Activated CD4-positive, CD25-positive, alpha-beta regulatory T cell (primary cell): ENCODE data around the gene SYT2.

Source experiments
- DNase-seq, 4 experiments: peaks; one replicate each; lab custom pipeline; 2025; lab: John Stamatoyannopoulos, UW

Gene SYT2

DNA sequence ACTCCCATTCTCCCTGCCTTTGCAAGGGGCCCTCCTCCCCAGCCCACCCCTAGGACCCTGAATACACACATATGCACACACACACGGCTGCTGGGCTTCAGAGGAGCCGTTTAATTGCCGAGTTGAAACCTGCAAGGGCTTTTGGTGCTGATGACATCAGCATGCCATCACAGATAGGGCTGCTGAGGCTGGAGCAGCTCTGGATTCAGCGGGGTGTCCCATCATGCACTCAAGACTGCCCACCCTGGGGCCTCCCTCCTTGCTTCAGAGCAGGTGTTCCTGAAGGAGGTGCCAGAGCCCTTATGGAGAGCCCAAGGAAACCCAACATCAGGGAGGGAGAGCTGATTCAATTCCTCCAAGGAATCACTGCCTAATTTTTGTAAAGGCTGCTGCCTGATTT lies 5.7 kb downstream of the SYT2 start:
- DNase-seq = no peak

DNA sequence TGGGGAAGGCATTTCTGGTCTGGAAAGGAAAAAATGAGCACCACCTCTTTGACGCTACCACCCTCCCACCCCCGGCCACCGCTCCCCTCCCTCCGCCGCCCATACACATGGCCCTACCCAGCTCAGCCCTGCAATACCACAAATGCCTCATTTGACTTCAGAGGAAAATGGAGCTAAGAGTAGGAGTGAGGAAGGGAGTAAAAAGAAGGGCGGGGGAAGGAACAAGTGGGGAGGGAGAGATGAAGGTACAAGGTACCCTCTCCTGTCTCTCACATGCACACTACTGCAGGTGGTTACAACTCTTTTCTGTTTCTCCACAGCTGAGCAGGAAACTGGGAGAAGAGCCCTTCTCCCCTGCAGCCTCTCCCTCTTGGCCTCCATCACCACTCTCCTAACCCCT lies 7.1 kb downstream of the SYT2 start:
- DNase-seq = no peak

DNA sequence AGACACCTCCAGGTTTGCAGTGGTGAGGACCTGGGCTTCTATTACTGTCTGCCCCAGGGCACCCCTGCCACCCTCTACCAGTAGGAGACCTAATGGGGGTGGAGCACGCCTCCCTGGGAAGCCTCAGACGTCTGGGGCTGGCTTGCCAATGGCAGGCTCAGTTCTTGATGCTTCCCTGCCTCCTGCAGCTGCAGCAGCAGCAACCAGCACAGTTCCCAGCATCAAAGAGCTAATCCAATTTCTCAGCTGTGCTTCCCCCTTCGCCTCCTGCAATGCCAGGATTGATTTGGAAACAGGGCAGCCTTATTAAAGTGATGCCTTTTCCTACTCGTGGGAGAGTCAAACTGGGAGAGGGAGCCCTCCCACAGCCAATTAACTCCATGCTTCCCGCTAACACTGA lies 8.2 kb downstream of the SYT2 start:
- no peak for DNase-seq

DNA sequence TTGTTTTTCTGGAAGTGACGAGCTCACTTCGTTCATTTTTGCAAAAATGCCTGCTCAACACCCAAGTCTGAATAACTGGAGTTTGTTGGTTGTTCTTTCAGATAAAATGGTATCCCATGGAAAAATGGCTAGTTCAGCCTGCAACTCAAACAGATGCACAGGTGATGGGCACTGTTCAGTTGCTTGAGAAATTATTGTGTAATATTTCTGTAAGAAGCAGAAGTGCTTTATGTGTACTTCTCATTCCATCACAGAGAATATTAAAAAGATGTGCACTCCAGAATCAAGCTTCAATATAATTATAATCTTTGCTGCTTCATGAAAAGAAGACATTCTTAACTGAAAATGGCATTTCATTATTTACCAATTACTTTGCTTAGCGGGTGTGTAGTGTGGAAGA lies 9.1 kb downstream of the SYT2 start:
- DNase-seq = no peak

DNA sequence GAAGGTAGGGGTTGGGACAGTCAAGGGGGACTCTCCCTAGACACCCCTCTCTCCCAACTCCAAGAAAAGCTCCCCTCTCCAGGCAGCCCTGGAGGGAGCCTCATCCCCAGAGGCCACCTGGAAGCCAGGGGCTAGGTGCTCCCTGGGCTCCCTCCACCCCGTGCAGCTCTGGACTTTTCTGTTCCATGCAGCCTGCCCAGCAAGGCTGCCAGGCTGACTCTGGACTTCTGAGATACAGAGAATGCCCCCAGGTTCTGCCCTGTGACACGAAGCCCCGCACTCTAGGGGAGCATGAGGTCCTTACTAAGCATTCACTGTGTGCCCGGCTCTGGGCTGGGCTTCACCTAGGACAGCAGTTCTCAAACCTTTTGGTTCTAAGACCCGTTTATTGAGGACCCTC lies 10.2 kb downstream of the SYT2 start:
- DNase-seq = no peak

DNA sequence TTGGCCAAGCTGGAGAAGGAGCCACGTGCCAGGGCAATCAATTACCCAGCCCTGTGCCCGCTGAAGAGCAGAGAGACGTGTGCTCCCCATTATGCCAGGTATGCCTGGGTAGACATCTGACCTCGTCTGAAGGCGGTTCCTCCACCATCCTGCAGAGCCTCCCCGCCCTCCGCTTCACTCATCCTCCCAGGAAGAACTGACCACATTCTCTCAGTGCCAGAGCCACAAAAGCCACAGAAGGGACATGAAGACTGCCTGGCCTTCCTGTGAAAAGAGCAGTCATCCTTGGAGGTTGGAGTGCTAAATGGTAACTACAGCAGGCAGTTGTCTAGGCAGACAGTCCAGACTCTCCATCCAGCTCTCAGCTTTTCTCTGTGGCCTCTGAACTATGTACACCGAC lies 12.0 kb downstream of the SYT2 start:
- DNase-seq = no peak

DNA sequence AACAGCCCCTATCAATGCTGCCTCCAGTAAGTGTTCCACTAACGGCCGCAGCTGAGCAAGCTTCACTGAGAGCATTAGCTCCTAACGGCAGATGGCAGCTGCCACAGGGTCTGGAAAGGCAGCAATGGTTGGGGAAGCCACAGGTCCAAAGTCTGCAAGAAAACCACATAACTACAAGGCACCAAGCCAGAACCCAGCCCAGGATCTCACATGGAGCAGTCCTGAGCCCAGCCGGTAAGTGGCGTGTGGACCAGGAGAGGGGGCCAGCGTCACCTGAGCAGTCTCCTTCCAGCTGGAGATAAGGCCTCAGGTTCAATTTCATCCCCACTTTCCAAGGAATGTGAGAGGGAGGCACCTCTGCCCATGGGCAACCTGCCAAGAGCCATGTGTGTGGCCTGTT lies 13.2 kb downstream of the SYT2 start:
- no peak for DNase-seq

DNA sequence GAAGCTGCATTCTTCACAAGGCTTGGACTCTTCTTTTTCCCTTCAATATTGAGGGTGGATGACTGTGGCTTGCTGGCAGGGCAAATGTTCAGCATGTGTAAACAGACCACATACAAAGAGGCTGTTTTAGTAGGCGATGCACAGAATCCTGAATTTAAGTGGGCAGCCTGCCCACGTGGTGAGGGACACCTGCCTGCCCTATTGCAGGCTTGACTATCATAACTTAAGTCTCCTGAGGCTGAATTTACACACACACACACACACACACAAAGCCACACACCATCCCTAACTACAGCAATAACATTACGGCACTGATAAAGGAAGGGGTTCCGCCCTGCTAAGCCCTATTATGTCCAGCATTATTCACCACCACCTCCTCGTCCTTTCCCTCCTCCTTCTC lies 15.9 kb downstream of the SYT2 start:
- no peak for DNase-seq

DNA sequence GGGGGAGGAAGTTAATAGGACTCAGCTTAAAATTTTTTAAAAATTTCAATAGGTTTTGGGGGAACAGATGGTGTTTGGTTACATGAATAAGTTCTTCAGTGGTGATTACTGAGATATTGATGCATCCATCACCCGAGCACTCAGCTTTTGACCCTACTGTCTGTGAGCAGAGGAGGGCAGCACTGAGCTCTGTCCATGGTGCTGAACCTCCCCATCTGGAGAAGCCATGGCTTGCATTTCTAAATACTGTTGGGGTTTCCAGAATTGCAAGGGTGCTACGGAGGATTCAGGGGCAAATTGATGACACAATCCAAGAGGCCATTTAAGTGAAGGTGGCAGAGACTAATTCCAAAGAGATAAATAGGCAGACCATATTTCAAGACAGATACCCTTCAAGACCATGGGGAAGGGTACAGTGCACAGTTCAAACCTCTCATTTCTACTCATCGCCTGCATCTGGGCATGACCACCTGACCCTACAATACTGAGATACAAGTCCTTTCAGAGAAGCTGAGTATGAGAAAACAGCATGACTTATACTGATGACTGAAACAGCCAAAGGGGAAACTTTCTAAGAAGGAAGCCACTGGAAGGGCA lies 17.2 kb downstream of the SYT2 start:
- DNase-seq = peak; percentile 22 to 38 (median 31)

DNA sequence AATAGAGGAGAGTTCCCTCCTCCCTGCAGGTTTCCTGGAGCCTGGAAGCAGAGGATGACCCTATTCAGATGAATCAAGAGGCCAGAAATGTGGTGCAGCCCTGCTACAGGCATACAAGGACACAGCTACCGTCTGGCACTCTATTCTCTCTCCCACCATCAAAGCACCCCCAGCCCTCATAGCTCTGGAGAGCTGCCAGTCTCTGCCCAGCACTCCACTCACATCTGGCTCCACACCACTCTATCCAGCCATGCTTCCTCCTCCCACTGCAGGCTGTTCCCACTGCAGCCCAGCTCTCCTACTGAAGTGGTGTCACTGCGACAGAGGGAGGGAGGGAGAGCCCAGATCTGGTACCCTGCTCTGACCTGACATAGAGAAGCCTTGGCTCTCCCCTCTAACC lies 18.4 kb downstream of the SYT2 start:
- DNase-seq = no peak

DNA sequence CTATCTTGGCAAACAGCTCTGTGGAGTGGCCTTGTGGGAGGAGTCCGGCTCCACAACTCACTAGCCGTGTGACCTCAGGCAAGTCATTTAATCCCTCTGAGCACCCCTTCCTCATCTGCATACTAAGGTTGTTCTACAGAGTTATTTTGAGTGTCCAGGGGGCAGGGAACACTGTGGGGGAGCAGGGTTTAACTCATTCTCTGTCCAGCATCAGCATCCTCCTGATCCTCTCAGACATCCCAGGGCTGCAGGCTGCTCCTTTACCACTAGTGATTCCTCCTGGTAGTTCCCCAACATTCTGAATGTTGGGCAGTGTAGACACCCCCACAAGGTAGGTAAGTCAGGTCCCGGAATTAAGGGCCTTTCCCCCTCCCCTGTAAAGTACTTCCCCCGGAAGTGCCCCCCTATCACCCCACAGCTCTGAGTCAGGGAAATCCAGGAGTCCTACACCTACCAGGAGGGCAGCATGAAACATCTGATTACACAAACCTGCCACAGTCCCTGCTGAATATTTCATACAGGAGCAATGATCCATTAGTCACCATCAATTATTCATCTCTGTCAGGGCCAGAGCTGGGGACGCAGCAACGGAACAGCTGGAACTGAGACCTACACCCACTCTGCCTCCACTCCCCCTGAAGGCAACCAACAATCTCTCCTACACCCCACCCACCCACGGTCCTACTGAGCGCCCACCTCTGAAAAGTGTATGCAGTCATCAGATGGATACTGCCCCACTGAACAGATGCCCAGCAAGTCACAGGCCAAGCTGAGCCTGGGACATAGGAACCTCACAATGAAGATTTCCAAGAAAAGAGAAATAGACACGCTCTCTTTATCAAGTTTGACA lies 20.5 kb downstream of the SYT2 start:
- DNase-seq = no peak

DNA sequence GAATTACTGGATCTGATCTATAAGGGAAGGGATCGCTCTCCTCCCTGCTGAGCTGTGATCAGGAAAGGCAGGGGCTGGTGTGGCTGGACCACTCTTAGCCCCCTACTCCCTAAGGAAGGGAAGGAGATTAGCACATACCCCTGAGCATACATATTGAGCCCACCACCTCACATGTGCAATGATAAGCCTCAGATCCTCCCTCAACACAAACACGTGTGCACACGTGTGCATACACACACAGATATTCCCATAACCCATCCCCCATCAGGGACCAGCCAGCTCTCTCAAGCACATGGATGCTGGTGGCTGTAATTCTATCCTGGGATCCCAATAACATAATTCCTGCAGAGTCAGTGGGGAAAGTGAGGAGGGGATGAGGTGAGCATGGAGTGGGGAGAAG lies 21.2 kb downstream of the SYT2 start:
- DNase-seq = no peak

DNA sequence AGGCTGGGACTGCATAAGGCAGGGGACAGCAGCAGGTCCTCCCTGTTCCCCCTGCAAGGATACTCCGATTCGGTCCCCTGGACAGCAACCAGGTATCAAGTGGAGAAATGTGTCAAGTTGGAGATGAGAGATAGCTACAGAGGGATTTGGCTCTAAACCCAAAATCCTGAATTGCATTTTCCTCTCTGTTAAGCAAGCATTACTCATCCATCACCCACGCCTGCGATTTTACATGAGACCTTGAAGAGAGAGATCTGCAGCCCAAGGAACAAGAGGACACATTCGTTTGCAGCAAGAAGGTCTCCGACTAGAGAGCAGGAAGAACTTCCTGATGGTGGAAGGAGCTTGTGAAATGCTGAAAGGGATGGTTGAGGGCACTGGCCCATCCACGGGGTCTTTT lies 21.9 kb downstream of the SYT2 start:
- DNase-seq = no peak

DNA sequence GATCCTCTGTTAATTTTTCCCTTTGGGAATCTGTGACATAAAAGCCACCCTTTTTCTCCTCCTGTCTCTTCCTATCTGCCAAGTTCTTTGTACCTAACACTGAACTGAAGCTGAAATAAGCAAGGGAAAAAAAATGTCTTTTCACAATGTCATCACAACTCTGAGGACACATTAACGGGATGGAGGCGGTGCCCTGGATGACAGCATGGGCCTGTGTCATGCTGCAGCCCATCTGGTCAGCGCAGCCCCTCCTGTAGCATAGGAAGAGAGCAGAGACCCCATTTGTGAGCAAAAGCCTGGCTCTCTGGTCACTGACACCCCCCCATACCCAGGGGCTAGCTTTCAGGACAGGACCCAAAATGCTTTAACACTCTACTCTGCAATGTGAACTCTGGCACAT lies 22.5 kb downstream of the SYT2 start:
- no peak for DNase-seq

DNA sequence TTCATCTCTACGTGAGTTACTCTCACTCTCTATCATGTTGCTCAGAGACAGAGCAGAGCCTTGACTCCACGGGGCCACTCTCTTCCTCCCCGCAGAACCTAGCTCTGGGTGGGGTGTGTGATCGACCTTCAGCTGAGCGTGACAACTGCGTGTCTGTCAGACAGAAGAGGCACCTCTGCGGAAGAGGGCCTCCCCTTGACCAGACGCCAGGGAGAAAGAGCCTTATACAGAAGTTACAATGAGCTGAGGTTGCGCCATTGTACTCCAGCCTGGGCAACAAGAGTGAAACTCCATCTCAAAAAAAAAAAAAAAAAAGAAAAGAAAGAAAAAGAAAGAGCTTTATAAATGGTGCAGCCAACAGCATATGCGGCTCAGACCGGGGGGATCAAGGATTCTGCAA lies 22.9 kb downstream of the SYT2 start:
- DNase-seq = no peak

DNA sequence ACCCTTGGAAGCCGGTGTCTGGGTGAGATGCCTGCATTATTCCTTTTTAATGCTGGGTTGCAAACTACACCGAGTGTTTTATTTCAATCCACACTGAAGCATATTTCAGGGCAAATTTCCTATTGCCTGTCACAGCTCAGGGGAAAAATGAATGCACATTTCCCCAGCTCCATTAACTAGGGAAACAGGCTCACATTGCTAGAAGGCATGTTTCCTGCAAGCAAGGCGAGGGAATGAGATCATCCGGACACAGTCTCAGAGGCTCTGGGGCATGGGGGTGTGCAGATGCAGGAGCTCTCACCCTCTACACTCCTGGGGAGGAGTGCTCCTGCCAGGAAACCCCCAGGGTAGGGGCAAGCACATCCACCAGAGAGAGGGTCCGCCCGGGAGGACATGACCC lies 24.6 kb downstream of the SYT2 start:
- no peak for DNase-seq

DNA sequence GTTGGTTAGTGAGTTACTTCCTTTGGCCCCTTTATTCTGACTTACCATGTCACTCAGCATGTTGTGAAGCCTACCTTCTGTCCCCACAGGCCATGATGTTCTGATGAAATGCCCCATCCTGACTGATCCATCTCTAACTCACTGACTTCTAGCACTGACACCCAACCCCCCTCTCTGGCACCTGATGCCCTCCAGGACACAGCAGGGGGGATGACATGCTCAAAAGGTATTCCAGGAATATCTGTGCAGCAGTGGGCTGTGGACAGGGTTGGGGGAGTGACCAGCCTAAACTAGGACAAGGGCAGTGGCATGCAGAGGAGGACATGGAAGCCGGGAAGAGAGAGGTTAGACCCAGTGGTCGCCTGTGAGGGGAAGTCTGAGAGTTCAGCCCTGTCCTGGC lies 25.5 kb downstream of the SYT2 start:
- DNase-seq = no peak

DNA sequence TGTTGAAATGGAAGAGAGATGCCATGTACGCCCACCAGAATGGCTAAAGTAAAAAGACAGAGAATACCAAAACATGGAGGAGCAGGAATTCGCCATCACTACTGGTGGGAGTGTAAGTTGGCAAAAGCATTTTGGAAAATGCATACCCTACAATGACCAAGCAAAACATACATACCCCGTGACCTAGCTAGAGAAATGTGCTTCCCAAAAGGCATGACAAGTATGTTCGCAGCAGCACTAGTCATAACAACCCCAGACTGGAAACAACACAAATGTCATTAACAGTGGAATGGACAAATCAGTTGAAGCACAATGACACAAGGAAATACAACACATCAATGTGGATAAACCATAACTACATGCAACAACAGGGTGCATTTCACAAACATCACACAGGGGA lies 27.2 kb downstream of the SYT2 start:
- DNase-seq = no peak

DNA sequence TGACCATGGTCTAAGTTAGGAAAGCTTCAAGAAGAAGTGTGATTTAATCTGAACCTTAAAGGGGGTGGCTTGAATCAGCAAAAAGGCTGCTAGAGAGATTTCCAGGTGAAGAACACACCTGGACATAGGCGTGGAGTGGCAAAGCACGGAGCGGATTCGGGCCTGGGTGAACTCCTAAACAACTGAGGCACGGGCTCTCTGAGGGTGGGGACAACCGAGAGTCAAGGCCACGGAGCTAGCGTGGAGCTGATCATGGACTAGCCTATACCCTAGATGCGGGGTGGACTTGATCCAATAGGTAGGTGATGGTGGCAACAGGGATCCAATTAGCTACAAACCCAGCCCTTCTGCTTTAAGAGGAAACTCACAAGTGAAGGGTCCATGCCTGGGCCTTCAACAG lies 27.8 kb downstream of the SYT2 start:
- no peak for DNase-seq

DNA sequence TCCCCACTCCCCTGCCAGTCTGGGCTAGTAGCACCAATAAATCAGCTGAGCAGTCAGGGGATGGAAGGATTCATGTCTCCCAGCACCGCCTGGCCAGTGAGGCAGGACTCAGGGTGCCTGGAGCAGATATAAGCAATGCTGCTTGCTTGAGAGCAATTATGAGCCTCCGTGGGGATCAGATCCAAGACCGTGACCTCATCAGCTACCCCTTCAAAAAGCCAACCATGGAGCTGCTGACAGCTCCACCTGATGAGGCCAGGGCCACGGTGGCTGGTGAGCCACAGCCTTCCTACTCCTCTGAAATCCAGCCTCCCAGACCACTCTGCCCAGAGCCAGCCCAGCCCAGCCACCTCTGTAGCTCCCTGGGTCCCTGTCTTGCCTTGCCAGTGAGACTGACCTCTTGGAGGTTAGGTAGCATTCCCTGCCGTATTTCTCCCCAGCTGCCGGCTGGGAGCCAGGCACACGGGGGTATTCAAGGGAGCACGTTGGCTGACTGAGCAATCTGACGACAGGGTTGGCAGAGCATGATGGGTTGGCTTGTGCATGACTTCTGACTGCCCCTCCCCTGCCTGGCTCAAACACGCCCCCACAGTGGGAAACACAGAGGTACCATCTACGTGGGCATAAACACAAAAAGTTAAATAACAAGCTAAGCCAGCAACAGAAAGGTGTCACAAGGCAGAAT lies 28.4 kb downstream of the SYT2 start:
- no peak for DNase-seq

DNA sequence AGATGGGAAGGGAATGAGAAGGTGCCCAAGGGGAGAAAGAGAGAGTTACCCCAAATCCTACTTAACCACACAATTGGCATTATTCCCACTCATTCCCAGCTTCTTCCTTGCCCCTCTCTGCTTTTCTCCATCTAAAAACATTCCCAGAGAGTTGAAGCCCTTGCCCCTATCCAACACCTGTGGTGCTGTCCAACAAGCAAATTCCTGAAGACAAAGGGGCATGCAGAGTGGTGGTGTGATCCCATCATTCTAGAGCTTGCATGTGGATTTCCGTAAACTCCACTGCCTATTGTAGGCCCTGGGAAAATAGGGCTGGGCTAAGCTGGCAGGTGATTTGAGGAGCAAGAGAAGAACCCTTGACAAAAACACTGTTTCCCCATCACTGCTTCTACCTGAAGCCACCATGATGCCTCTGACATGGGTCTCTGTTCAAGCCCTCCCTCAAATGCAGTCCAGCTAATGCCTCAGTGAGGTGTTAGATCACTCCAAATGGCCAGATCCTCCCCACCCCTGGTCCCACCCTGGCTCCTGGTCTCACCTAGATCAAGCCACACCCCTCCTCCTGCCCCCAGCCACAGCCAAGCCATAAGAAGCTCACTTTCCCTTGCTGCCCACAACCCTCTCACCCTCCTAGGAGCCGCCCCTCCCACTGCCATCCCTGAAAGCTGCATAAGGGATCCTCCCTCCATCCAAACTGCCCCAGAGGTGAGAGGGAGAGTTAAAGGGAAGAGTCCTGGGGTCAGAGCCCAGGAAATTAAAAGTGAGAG lies 29.5 kb downstream of the SYT2 start:
- DNase-seq = no peak

DNA sequence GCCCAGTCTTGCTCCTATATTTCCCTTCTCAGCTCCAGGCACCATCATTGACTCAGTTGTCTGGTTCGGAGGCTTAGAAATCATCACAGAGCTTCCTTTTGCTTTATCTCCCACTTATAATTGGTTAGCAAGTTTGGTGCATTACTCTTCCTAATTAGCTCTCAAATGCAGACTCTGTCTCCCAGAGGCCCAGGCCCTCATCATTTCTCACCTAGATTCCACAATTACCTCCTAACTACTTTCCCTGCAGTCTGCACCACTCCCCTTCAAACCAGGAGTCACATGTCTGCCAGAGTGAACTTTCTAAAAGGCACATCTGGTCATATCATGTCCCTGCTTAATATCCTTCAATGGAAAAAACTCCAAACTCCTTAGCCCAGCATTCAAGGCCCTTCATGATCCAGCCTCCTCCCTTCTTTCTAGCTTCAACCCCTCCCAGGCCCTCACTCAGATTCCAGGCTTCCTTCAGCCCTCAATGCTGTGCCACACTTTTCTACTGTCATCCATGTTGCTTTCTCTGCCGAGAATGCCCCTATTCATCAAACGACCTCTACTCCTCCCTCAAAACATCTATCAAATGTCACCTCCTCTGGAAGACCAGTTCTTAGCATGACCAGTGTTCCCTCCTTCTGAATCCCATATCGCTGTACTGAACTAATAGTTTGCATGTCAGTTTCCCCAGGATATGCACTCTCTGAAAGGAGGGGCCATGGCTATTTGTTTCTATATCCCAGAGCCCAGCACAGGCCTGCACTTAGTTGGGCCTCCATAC lies 30.7 kb downstream of the SYT2 start:
- no peak for DNase-seq
